Activated CD8-positive, alpha-beta T cell treated with anti-CD3 and anti-CD28 coated beads for 36 hours (primary cell): ENCODE data around the gene TARDBP. TPM values are rescaled to one million over a fixed set of nuclear protein-coding genes. Genes with fewer than 3 reads are reported as not detected.

ENCODE experiments used
- ATAC-seq: fragments of 200-7000 bp; cut with Tn5 transposase; one replicate; pipeline ENCODE4 v1.10.0; 2021; ENCODE audit warnings: mild to moderate bottlenecking, moderate library complexity
- CTCF ChIA-PET: fragments of 350-600 bp; sonication (Branson Sonifier 250); formaldehyde crosslinking; loops from one replicate; lab custom pipeline; 2021; ENCODE audit warnings: antibody characterized with exemption; lab: Charles Lee
- POLR2A ChIA-PET: fragments of 350-600 bp; sonication (Branson Sonifier 250); formaldehyde crosslinking; loops from one replicate; lab custom pipeline; 2021; ENCODE audit warnings: antibody characterized with exemption; lab: Charles Lee
- DNase-seq: peaks from one replicate; pipeline ENCODE4 v3.0.0-alpha.2; 2020
- H3K27ac Mint-ChIP-seq: one replicate; pipeline ENCODE4 v1.8.0; 2021; ENCODE audit warnings: mild to moderate bottlenecking, mixed read lengths
- H3K27me3 Mint-ChIP-seq: one replicate; pipeline ENCODE4 v1.8.0; 2021; ENCODE audit warnings: mixed read lengths
- H3K36me3 Mint-ChIP-seq: one replicate; pipeline ENCODE4 v1.8.0; 2021; ENCODE audit warnings: low read depth, mixed read lengths
- H3K4me1 Mint-ChIP-seq: one replicate; pipeline ENCODE4 v1.8.0; 2021; ENCODE audit warnings: low read depth, mixed read lengths
- H3K4me3 Mint-ChIP-seq: one replicate; pipeline ENCODE4 v1.8.0; 2021; ENCODE audit warnings: mild to moderate bottlenecking, moderate library complexity, mixed read lengths
- H3K9me3 Mint-ChIP-seq: one replicate; pipeline ENCODE4 v1.8.0; 2021; ENCODE audit warnings: mixed read lengths
- CTCF ChIP-seq: fragments of 200-600 bp; IDR thresholded peaks from one replicate; pipeline ENCODE4 v1.8.0; 2022; ENCODE audit warnings: antibody characterized with exemption, mild to moderate bottlenecking
- intact Hi-C: fragments of 100-400 bp; cut with micrococcal nuclease; formaldehyde crosslinking; loops from one replicate; pipeline ENCODE4 v1.10.0; 2022
- total RNA-seq, 2 experiments: library from RNA; stranded (reverse); gene quantifications; one replicate each; pipeline ENCODE4 v1.2.3, GENCODE V29; 2021

The TARDBP gene
- total RNA-seq, 2 experiments from 2014 or later: 152 to 163 TPM

DNA sequence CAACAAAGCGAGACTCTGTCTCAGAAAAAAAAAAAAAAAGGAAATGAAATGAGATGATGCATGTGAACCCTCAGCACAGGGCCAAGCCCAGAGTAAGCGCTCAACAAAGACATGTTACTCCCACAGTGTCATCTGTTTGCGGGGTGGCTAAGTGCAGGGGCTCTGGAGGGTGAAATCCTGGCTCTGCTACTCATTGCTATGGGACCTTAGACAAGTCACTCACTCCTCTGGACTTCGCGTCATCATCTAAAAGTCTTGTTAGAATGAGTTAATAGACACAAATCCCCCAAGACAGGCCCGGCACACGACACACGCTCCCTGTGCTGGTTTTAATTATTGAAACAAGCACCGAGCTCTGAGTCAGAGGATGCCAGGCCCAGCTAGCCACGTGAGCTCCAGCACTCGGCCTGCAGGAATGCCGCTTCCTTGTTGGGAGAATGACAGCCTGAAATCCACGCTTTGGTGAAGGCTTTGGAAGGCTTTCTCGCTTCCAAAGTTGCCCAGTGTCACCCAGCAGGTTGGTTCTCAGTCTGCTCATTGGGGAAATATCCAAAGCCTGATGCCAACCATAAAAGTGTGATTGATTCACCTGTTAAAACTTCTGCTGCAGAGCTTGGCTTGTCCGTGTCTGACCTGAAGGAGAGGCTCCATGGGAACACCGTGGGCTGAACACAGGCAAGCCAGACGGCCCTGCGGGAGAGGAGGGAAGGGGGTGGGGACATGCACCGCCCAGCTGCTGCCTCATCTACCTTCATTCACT is 36.7 kb upstream of the TARDBP start:
- TF ChIP-seq CTCF: no peak
- no peaks in the 10 kb centered on the region for H3K4me1 Mint-ChIP-seq
- no peaks in the 10 kb centered on the region for H3K36me3 Mint-ChIP-seq
- intact Hi-C loops: no loop called here
- POLR2A ChIA-PET: no interaction called here
- H3K27ac Mint-ChIP-seq: no peak overlapping the region
- CTCF ChIA-PET: no interaction called here
- no peak overlapping the region for H3K4me3 Mint-ChIP-seq
- no peak for ATAC-seq
- DNase-seq: no peak
- H3K27me3 Mint-ChIP-seq: peaks cover 13% of the 10 kb centered on the region
- no peaks in the 10 kb centered on the region for H3K9me3 Mint-ChIP-seq

GRCh38 chr1:10978719-10979118 is 33.7 kb upstream of the TARDBP start:
- CTCF ChIA-PET: no interaction called here
- TF ChIP-seq CTCF: no peak
- ATAC-seq (no peak), DNase-seq (no peak)
- Mint-ChIP-seq H3K27me3 (peaks cover 20% of the 10 kb centered on the region), H3K27ac (no peak overlapping the region), H3K36me3 (no peaks in the 10 kb centered on the region), H3K4me1 (no peaks in the 10 kb centered on the region), H3K9me3 (no peaks in the 10 kb centered on the region), H3K4me3 (no peak overlapping the region)
- intact Hi-C loops: no loop called here
- POLR2A ChIA-PET: no interaction called here

DNA sequence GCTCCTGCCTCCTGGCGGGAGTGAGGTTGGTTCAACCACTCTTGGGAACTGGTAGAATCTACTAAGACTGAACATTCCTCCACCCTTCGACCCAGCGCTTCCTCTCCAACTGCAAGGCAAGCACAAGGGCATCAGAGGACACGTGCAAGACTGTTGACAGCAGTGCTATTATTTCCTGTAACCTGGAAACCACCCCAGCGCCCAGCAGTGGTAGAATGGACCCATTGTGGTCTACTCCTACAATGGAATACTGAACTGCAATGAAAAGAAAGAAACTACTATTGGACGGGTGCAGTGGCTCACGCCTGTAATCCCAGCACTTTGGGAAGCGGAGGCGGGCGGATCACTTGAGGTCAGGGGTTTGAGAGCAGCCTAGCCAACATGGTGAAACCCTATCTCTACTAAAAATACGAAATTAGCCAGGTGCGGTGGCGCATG is 33.0 kb upstream of the TARDBP start:
- DNase-seq: no peak
- Mint-ChIP-seq H3K27ac (no peak overlapping the region), H3K4me1 (no peaks in the 10 kb centered on the region), H3K4me3 (no peak overlapping the region), H3K27me3 (peaks cover 20% of the 10 kb centered on the region), H3K9me3 (no peaks in the 10 kb centered on the region), H3K36me3 (no peaks in the 10 kb centered on the region)
- POLR2A ChIA-PET: interaction anchor here (0.7 kb wide), 1 partner anchor 568 kb away, joined by 3 read pairs; no protein-coding TSS in a partner anchor
- CTCF ChIA-PET: no interaction called here
- no peak for TF ChIP-seq CTCF
- ATAC-seq: no peak
- intact Hi-C loops: no loop called here

GRCh38 chr1:10980094-10980577 is 32.3 kb upstream of the TARDBP start:
- ChIA-PET POLR2A (interaction anchor here (0.7 kb wide), 1 partner anchor 568 kb away, joined by 3 read pairs; no protein-coding TSS in a partner anchor), CTCF (no interaction called here)
- Mint-ChIP-seq H3K27me3 (peaks cover 20% of the 10 kb centered on the region), H3K27ac (no peak overlapping the region), H3K4me3 (no peak overlapping the region), H3K36me3 (no peaks in the 10 kb centered on the region), H3K4me1 (no peaks in the 10 kb centered on the region), H3K9me3 (no peaks in the 10 kb centered on the region)
- no peak for TF ChIP-seq CTCF
- ATAC-seq: no peak
- intact Hi-C loops: no loop called here
- DNase-seq: no peak
